Gastrocnemius medialis (tissue), 4 donors: ENCODE measurements around the gene JMJD7.

Source experiments
- CTCF ChIP-seq, 5 experiments: fragments of 450-650 bp in 3 of 5; fragments of 200-600 bp in 2 of 5; sonication (generic) in 2 of 5; IDR thresholded peaks in 4 of 5; conservative IDR thresholded peaks in 1 of 5; 1 replicate in 4 of 5; 2 replicates in 1 of 5; pipeline ENCODE4 v1.5.1; 2016 to 2019; ENCODE audit warnings: antibody characterized with exemption in 5 of 5, mild to moderate bottlenecking in 3 of 5, moderate library complexity in 3 of 5
- POLR2A ChIP-seq, 2 donors: fragments of 450-650 bp; IDR thresholded peaks; one replicate each; pipeline ENCODE4 v1.6.1; 2017; ENCODE audit warnings: antibody characterized with exemption in 2 of 2, mild to moderate bottlenecking in 2 of 2, moderate library complexity in 2 of 2

- TF ChIP-seq CTCF (IDR thresholded peaks at IDR 0.05 in 4 of 5, conservative IDR thresholded peaks at IDR 0.05 in 1 of 5) (no peak), POLR2A (IDR thresholded peaks at IDR 0.05) (no peak)
Observed at GRCh38 chr15:41798607-41799487, 29.0 kb upstream of the JMJD7 start.
